HEK293T (cell line): ENCODE results near the gene CFAP54.
"Not testable (repeated sequence)": the region's sequence is repeated elsewhere in the genome, so short reads cannot be mapped to it uniquely, and the experiment has no call there.

Experiments used
- CTCF ChIA-PET: fragments of 350-600 bp; formaldehyde crosslinking; extraction: SDS; loops from one replicate; lab custom pipeline; 2021; ENCODE audit warnings: antibody characterized with exemption, inconsistent platforms; lab: Yijun Ruan, JAX
- POLR2A ChIA-PET: fragments of 350-600 bp; formaldehyde crosslinking; extraction: SDS; loops from one replicate; lab custom pipeline; 2020; ENCODE audit warnings: antibody characterized with exemption, inconsistent platforms; lab: Yijun Ruan, JAX
- DNase-seq: peaks from one replicate; pipeline ENCODE4 v3.0.0; 2012; ENCODE audit warnings: mixed read lengths; ENCODE audit errors: extremely low spot score
- ARNT ChIP-seq: fragments of 450-650 bp; IDR thresholded peaks from 2 replicates; pipeline ENCODE4 v1.6.1; 2017; ENCODE audit warnings: mild to moderate bottlenecking
- BHLHE40 ChIP-seq: fragments of 450-650 bp; IDR thresholded peaks from 2 replicates; pipeline ENCODE4 v1.6.1; 2016; ENCODE audit warnings: mild to moderate bottlenecking, moderate library complexity, borderline replicate concordance
- CTBP1 ChIP-seq: fragments of 450-650 bp; IDR thresholded peaks from 2 replicates; pipeline ENCODE4 v1.6.1; 2016; ENCODE audit warnings: borderline replicate concordance
- ELF4 ChIP-seq: fragments of 450-650 bp; IDR thresholded peaks from 2 replicates; pipeline ENCODE4 v1.6.1; 2017; ENCODE audit warnings: antibody characterized with exemption
- FOXA1 ChIP-seq: fragments of 450-650 bp; IDR thresholded peaks from 2 replicates; pipeline ENCODE4 v1.6.1; 2016; ENCODE audit warnings: mild to moderate bottlenecking
- FOXK2 ChIP-seq: fragments of 450-650 bp; IDR thresholded peaks from 2 replicates; pipeline ENCODE4 v1.6.1; 2016; ENCODE audit warnings: mild to moderate bottlenecking
- FOXM1 ChIP-seq: fragments of 450-650 bp; IDR thresholded peaks from 2 replicates; pipeline ENCODE4 v1.6.1; 2017; ENCODE audit warnings: mild to moderate bottlenecking, borderline replicate concordance
- HDGF ChIP-seq: fragments of 450-650 bp; IDR thresholded peaks from 2 replicates; pipeline ENCODE4 v1.6.1; 2017; ENCODE audit warnings: antibody characterized with exemption, borderline replicate concordance
- L3MBTL2 ChIP-seq: fragments of 450-650 bp; conservative IDR thresholded peaks from 2 replicates; pipeline ENCODE4 v1.6.1; 2016; ENCODE audit warnings: mild to moderate bottlenecking
- LEF1 ChIP-seq: fragments of 450-650 bp; IDR thresholded peaks from 2 replicates; pipeline ENCODE4 v1.6.1; 2017; ENCODE audit warnings: mild to moderate bottlenecking, borderline replicate concordance
- NFRKB ChIP-seq: fragments of 450-650 bp; IDR thresholded peaks from 2 replicates; pipeline ENCODE4 v1.6.1; 2016; ENCODE audit warnings: mild to moderate bottlenecking, moderate library complexity
- PKNOX1 ChIP-seq: fragments of 450-650 bp; IDR thresholded peaks from 2 replicates; pipeline ENCODE4 v1.6.1; 2016
- SP1 ChIP-seq: fragments of 450-650 bp; IDR thresholded peaks from 2 replicates; pipeline ENCODE4 v1.6.1; 2017
- SUZ12 ChIP-seq: fragments of 450-650 bp; IDR thresholded peaks from 2 replicates; pipeline ENCODE4 v1.6.1; 2016; ENCODE audit warnings: mild to moderate bottlenecking
- TARDBP ChIP-seq: fragments of 450-650 bp; IDR thresholded peaks from 2 replicates; pipeline ENCODE4 v1.6.1; 2016
- ZNF384 ChIP-seq: fragments of 450-650 bp; IDR thresholded peaks from 2 replicates; pipeline ENCODE4 v1.6.1; 2016

The CFAP54 gene

GRCh38 chr12:96658075-96658474 is 168.7 kb downstream of the CFAP54 start:
- TF ChIP-seq FOXK2: no peak
- no peak for TF ChIP-seq NFRKB
- no peak for TF ChIP-seq SP1
- no peak for TF ChIP-seq PKNOX1
- TF ChIP-seq ELF4: no peak
- no peak for TF ChIP-seq TARDBP
- TF ChIP-seq BHLHE40: no peak
- no peak for TF ChIP-seq FOXA1
- TF ChIP-seq LEF1: no peak
- TF ChIP-seq L3MBTL2: no peak
- no peak for TF ChIP-seq FOXM1
- TF ChIP-seq SUZ12: no peak
- TF ChIP-seq ARNT: no peak

GRCh38 chr12:96669786-96670185 is 180.4 kb downstream of the CFAP54 start:
- DNase-seq: no peak
- TF ChIP-seq SUZ12 (no peak), L3MBTL2 (no peak), SP1 (no peak), CTBP1 (no peak), LEF1 (no peak), FOXM1 (no peak), FOXA1 (no peak), PKNOX1 (no peak), FOXK2 (no peak), ARNT (no peak), ELF4 (no peak), TARDBP (no peak), BHLHE40 (no peak), HDGF (no peak), ZNF384 (no peak), NFRKB (no peak)
- ChIA-PET POLR2A (no interaction called here), CTCF (no interaction called here)

More at GRCh38 chr12:96658075-96658474, 168.7 kb downstream of the CFAP54 start:
- CTCF ChIA-PET: no interaction called here
- POLR2A ChIA-PET: no interaction called here
- DNase-seq: no peak

GRCh38 chr12:96670334-96670899 is 181.0 kb downstream of the CFAP54 start:
- no peak for DNase-seq
- no peak for TF ChIP-seq CTBP1
- no peak for TF ChIP-seq SUZ12
- TF ChIP-seq PKNOX1: no peak
- no peak for TF ChIP-seq ARNT
- TF ChIP-seq FOXM1: no peak
- no peak for TF ChIP-seq FOXA1
- no peak for TF ChIP-seq HDGF
- no peak for TF ChIP-seq LEF1
- TF ChIP-seq L3MBTL2: no peak
- no peak for TF ChIP-seq NFRKB
- no peak for TF ChIP-seq ELF4
- no peak for TF ChIP-seq FOXK2
- TF ChIP-seq TARDBP: no peak
- no peak for TF ChIP-seq ZNF384
- no peak for TF ChIP-seq SP1
- TF ChIP-seq BHLHE40: no peak
- POLR2A ChIA-PET: interaction anchor here (0.5 kb wide), 1 partner anchor 93 kb away, joined by 4 read pairs; no protein-coding TSS in a partner anchor
- CTCF ChIA-PET: no interaction called here

- CTCF ChIA-PET, DNase-seq, POLR2A ChIA-PET: not testable (repeated sequence)
These were observed 186.1 kb downstream of the CFAP54 start for GRCh38 chr12:96675519-96675918.

- TF ChIP-seq HDGF (no peak), SP1 (no peak), ZNF384 (no peak), TARDBP (no peak), PKNOX1 (no peak), ELF4 (no peak), LEF1 (no peak), BHLHE40 (no peak), NFRKB (no peak), L3MBTL2 (no peak), CTBP1 (no peak), FOXA1 (no peak), FOXM1 (no peak), ARNT (no peak), FOXK2 (no peak), SUZ12 (no peak)
- ChIA-PET POLR2A (no interaction called here), CTCF (interaction anchor here (0.6 kb wide), 1 partner anchor 463 kb away, joined by 5 read pairs; no protein-coding TSS in a partner anchor)
- DNase-seq: no peak
These were observed 188.0 kb downstream of the CFAP54 start for GRCh38 chr12:96677363-96677762.

GRCh38 chr12:96687719-96688118 is 198.3 kb downstream of the CFAP54 start:
- ChIA-PET POLR2A (no interaction called here), CTCF (no interaction called here)
- TF ChIP-seq SP1 (no peak), PKNOX1 (no peak), FOXM1 (no peak), NFRKB (no peak), ZNF384 (no peak), LEF1 (no peak), L3MBTL2 (no peak), ELF4 (no peak), BHLHE40 (no peak), FOXA1 (no peak), SUZ12 (no peak), TARDBP (no peak), ARNT (no peak), FOXK2 (no peak), HDGF (no peak), CTBP1 (no peak)
- DNase-seq: no peak
